Activated CD4-positive, alpha-beta T cell treated with anti-CD3 and anti-CD28 coated beads, Interleukin-2, Interleukin-6, amounts not matched to agents 100 ng/mL and 50 ng/mL, durations not matched to agents 16 hours and 8 hours (primary cell): ENCODE data around the gene PAN2.
"Not testable (repeated sequence)": the region's sequence is repeated elsewhere in the genome, so short reads cannot be mapped to it uniquely, and the experiment has no call there.

Source experiments
- DNase-seq: peaks from one replicate; pipeline ENCODE4 v3.0.0-alpha.2; 2020

PAN2 gene, protein sequence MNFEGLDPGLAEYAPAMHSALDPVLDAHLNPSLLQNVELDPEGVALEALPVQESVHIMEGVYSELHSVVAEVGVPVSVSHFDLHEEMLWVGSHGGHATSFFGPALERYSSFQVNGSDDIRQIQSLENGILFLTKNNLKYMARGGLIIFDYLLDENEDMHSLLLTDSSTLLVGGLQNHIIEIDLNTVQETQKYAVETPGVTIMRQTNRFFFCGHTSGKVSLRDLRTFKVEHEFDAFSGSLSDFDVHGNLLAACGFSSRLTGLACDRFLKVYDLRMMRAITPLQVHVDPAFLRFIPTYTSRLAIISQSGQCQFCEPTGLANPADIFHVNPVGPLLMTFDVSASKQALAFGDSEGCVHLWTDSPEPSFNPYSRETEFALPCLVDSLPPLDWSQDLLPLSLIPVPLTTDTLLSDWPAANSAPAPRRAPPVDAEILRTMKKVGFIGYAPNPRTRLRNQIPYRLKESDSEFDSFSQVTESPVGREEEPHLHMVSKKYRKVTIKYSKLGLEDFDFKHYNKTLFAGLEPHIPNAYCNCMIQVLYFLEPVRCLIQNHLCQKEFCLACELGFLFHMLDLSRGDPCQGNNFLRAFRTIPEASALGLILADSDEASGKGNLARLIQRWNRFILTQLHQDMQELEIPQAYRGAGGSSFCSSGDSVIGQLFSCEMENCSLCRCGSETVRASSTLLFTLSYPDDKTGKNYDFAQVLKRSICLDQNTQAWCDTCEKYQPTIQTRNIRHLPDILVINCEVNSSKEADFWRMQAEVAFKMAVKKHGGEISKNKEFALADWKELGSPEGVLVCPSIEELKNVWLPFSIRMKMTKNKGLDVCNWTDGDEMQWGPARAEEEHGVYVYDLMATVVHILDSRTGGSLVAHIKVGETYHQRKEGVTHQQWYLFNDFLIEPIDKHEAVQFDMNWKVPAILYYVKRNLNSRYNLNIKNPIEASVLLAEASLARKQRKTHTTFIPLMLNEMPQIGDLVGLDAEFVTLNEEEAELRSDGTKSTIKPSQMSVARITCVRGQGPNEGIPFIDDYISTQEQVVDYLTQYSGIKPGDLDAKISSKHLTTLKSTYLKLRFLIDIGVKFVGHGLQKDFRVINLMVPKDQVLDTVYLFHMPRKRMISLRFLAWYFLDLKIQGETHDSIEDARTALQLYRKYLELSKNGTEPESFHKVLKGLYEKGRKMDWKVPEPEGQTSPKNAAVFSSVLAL

DNA sequence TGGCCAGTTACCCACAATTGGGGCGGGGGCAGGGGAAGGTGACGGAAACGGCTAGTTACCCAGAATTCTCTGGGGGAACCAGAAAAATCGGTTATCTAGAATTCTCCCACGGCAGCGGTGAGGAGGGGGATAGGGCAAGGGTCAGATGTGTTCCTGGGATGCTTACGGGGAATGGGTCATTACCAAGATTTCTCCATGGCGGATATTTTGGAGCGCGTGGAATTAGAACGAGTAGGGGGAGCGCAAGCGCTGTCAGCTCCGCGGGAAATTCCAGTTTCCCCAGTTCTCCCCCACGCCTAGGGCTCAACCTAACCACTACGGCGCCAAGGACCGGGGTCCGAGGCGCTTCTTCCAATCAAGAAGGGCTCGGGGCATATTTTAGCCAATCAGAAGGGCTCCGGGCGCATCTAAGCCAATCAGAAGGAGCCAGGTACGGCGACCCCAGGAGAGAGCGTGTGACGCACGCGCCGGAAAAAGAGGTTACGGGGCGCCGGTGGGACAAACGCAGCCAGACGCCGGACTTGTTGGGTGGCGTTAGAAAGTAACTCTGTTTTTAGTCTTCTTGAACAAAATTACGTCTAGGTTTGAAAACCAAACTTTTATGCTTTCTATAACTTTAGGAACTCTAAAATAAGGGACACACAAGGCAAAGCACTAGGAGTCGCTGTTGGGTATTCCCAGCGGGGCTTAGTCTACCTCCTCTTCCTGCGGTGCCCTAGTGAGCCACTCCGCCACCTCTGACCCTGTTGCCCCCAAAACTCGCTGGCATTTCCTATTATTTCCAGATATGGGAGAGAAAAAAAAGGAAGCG is at the start of gene PAN2:
Gene PAN2 (minus strand): TSS at position 322 of the 811 bp plus-strand sequence. CDS start 906 bp downstream, outside the sequence.
- peak; percentile 98 for DNase-seq

DNA sequence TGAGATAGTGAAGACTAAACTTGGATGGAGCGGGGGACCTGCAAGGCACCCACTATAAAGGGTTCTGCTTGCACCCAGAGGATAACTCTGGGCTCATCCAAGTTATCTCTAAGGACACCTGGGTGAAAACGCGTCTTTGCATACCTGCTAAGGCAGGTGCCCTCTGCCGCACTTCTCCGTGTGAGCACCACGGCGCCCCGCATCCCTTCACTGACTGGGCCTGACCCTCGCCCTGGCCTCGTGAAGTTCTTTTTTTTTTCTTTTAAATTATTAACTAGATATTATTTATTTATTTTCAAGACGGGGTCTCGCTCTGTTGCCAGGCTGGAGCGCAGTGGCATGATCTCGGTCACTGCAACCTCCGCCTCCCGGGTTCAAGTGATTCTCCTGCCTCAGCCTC is 48.8 kb upstream of the PAN2 start:
- DNase-seq = no peak

DNA sequence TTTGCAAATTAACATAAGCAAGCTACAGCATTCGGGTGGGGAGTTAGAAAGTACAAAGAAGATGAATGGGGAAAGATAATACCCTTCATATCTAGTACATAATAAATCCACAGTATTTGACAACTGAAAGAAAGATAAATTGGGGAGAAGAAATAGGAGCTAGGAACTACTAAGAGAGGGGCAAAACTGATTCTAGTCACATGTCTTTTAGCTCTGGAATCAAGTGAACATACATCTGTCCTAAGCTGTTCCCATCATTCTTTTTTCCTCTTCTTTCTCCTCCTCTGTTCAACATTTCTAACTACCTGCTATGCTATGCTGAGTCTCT is 44.2 kb upstream of the PAN2 start:
- no peak for DNase-seq

DNA sequence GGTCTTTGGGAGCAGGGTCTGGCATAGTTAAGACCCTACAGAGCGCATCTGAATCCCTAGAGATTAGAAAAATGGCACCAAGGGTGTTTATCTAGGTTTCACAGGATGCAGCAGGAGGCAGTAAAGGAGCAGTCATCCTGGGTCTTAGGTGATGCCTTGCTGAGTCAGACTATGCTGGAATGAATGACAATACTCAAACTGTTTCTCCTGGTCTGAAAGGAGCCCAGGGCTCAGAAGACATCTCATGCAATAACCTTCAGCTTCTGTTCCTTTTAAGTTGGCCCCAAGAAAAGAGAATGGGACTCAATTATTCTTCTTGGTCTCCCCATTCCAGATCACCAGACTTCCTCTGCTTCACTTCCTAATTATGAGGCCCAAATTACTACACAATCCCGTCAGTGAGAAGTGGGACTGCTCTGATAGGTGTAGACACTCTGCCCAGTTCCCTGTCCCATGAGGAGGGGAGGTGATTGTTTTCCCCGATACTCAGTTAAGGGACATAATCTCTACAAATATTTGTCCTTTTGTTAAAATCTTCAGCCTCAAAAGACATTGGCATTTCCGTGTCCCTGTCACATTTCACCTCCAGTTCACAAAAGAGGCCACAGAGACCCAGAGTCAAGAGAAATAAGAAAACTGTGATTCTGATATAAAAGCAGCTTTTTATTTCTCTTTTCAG is 43.6 kb upstream of the PAN2 start:
- peak; percentile 23 for DNase-seq

DNA sequence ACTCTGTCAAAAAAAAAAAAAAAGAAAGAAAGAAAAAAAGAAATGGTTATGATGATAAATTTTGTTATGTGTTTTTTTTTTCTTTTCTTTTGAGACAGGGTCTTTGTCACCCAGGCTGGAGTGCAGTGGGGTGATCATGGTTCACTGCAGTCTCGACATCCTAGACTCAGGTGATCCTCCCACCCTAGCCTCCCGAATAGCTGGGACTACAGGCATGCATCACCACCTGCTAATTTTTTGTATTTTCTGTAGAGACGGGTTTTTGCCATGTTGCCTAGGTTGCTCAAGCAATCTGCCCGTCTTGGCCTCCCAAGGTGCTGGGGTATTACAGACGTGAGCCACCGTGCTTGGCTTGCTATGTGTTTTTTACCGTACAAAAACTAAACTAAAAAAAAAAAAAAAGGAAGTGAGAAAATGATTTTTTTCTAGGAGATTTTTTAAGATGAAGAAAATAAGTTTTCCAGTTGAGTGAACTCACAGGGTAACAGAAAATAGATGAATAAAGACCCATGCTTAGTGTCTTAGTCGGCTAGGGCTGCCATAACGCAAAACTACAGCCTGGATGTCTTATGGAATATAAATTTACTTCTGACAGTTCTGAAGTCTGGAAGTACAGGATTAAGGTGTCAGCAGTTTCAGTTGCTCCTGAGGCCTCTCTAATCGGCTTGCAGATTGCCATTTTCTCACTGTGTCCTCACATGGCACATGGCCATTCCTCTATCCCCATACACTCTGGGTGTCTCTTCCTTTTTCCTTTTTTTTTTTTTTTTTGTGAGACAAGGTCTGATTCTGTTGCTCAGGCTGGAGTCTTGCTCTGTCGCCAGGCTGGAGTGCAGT is 42.0 kb upstream of the PAN2 start:
- no peak for DNase-seq

DNA sequence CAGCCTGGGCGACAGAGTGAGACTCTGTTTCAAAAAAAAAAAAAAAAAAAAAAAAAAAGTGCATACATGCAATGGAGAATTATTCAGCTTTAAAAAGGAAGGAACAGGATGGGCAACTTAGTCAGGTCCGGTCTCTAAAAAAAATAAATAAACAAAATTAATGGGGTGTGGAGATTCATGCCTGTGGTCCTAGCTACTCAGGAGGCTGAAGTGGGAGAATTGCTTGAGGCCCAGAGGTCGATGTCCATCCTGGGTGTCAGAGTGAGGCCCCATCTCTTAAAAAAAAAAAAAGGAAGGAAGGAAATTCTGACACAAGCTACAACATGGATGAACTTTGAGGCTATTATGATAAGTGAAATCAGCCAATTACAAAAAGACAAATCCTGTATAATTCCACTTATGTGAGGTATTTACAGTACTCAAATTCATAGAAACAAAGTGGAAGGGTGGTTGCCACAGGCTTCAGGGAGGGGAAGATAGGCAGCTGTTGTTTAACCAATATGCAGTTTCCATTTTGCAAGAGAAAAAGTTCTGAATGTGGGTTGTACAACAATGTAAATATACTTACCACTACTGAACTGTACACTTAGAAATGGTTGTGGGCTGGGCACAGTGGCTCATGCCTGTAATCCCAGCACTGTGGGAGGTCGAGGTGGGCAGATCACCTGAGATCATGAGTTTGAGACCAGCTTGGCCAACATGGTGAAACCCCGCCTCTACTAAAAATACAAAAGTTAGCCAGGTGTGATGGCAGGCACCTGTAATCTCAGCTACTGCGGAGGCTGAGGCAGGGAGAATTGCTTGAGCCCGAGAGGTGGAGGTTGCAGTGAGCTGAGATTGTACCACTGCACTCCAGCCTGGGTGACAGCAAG is 41.2 kb upstream of the PAN2 start:
- no peak for DNase-seq

DNA sequence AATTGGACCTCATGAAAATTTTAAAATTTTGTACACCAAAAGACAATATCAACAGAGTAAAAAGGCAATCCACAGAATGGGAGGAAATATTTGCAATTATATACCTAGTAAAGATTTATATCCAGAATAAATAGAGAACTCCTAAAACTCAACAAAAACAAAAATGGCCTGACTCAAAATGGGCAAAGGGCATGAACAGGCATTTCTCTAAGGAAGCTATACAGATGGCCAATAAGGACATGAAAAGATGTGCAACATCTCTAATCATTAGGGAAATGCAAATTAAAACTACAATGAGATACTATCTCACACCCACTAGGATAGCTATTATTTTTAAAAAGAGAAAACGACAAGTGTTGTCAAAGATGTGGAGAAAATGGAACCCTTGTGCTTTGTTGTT is 39.7 kb upstream of the PAN2 start:
- no peak for DNase-seq

DNA sequence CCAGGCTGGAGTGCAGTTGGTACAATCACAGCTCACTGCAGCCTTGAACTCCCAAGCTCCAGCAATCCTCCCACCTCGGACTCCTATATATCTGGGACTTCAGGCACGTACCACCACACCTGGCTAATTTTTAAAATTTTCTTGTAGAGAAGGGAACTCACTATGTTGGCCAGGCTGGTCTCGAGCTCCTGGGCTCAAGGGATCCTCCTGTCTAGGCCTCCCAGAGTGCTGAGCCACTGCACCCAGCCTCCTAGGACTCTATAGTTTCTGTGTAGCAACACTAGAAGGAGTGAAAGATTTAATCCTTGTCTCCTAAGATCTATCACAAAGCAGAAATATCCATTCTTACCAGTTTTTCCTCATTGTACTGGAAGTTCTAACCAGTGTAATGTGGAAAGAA is 33.1 kb upstream of the PAN2 start:
- DNase-seq = no peak

DNA sequence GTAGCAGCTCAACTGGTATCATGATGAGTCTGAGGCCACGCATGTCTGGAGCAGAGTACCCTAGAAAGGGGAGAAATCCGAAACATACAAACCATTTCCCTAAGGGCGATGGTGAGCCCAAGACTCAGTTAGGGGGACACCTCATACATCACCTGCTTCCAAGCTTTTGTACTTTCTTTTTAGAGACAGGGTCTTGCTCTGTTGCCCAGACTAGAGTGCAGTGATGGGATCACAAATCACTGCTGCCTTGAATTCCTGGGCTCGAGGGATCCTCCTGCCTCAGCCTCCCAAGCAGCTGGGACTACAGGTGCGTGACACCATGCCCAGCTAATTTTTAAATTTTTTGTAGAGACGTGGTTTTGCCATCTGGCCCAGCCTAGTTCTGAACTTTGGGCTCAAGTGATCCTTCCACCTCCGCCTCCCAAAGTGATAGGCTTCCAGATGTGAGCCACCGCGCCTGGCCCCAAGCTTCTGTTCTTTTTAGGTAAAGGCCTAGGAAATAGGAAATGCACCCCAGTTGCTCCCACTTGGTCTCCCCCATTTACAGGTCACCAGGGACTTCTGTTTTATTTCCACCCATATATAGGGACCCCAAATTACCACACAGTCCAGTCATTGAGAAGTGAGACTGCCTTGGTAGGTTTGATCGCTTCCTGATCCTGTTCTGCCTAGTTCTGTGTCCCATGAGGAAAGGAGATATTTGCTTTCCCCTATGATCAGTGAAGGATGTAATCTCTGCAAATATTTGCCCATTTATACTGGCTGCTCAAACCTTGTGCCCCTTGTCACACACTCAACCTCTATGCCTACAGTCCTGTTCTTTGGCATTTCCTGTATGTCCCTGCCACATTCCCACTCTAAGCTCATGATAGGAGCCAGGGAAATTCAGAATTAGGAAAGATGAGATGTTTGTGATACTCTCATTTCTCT is 28.6 kb upstream of the PAN2 start, which contains the start of gene APOF:
Gene APOF (minus strand): TSS at position 728 of the 930 bp plus-strand sequence. CDS start 112 bp downstream, at position 616.
- no peak for DNase-seq

DNA sequence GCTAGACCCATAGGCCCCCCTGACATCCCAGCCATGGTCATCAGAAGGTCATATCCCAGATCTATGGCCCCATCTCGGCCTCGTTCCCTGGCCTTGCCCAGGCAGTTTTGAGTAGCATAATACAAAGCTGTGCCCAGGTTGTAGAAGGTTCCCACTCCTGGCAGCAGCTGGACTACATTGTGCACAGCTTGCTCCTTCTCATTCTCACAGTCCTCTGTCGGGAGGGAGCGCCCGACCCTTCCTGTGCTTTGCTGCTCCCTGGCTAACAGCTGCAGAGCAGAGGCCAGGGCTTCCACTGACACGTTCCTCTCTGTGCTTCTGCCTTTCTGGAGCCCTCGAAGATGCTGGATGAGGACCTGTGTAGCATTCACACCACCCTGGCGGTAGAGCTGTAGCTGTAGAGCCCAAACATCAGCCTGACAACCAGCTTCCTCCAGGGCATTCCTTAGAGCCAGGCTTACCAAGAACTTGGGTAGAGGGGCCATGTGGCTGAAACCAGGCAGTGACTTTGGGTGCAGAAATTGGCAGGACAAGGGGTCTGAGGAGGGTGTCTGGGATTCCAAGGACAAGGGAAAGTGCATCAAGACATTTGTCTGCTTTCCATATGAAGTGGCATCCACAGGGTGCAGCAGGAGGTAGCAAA is 27.8 kb upstream of the PAN2 start:
- no peak for DNase-seq

DNA sequence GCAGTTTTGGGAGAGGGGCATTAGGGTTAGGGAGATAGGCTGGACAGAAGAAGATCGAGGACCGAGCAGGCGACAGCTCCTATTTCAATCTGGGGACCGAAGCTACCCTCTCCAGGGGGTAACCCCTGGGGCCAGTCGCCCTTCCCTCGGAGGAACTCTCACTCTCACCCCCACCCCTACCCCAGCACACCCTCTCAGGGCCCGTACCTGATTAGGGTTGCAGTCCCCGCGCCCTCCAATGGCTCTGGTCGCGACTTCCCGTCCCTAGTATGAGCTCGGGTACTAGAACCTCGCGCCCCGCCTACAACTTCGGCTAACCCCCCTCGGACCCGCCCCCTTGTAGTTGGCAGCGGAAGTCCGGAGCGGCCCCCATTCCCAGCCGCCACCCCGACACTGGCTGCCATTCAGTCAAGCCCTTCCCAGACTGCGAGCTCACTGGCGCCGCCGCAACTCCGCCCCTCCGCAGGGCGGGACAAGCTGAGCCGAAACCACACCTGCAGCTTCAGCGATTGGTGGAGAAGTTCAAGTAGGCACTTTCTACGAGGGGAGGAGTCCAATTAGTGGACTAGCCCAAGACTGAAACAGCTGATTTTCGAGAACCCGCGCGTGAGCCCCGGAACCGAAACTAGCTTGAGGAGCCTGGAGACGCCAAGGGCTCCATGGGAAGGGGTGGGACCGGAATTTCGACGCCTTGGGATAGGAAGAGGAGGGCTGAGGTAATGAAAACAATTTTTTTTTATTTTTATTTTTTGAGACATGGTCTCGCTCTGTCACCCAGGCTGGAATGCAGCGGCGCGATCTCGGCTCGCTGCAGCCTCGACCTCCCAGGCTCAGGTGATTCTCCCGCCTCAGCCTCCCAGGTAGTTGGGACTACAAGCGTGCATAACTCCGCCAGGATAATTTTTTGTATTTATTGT is 26.3 kb upstream of the PAN2 start, which contains the start of gene STAT2:
Gene STAT2 (minus strand): TSS at position 257 of the 917 bp plus-strand sequence. CDS start 3,536 bp downstream, outside the sequence.
- DNase-seq = peak; percentile 100

DNA sequence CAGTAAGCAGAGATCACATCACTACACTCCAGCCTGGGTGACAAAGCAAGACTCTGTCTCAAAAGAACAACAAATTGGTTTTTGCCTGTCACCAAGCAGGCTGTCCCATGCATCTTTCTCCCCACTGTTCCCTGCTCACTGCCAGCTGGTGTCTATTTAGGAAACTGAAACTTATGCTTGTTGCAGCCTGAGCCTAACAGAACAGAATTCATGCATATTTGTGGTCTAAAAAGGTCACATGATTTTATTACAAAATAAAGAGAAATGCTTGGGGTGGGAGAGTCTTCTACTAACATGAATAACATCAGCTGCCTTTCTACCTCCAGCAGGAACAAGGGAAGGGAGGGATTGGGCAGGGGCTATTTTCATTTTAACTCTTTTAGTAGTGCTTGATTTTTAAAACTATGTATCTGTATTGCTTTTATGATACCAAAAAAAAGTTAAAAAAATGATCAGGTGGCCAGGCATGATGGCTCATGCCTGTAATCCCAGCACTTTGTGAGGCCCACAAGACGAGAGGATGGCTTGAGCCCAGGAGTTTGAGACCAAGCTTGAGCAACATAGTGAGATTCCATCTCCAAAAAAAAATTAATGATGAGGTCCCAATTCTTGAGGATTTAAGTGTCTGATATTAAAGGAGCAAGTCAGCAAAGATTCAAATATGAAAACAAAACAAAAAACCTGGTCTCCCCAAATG is 25.2 kb upstream of the PAN2 start:
- DNase-seq = peak; percentile 30

DNA sequence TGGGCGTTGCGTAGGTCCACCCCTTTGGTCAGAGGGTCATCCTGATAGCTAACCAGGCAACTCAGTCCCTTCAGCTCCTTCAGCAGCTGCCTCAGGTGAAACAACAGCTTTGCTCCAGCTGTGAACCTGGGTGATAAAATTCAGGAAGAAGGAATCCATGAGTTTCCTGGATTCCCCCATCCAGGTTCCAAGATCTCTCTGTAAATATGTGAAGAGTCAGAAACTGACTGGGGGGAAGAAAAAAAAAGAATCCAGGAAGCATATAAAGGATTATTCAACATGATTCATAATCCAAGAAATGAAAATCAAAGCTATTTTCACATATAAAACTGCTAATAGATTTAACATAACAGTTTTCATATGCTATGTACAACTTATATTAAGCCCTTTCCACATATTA is 17.5 kb upstream of the PAN2 start:
- DNase-seq = no peak

DNA sequence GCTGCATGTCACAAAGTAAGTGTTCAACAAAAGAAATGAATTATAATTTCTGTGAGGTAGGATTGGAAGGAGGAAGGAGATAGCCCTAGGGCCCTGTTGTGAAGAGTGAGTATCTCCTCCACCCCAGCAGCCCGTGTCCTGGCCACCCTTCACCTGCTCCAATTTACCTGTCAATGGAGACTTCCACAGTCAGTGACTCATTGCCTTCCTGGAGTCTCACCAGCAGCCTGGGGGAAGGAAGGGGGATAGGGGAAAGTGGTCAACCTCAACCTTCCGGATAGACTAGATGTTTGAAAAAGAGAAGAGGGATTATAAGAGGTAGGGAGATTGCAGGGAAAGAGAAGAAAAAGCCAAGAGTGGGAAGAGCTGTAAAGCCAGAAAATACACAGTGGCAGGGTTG is 16.9 kb upstream of the PAN2 start:
- no peak for DNase-seq

DNA sequence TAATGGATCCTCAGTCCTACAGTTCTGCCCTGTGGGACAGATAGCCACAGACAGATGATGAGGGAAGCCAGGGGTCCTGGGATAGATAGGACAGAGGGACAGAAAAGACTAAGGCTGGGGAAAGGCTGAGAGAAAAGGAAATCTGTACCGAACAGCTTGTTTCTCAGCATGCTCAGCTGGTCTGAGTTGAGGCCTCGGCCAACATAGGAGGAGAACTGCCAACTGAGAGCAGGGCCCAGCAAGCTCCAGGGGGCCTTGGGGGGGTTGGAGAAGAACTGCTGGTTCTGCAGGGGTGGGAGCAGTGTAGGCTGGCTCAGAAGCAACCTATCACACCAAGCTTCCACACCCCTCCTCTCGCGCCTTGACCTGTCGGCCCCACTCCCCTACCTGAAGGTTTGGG is 15.0 kb upstream of the PAN2 start:
- no peak for DNase-seq

DNA sequence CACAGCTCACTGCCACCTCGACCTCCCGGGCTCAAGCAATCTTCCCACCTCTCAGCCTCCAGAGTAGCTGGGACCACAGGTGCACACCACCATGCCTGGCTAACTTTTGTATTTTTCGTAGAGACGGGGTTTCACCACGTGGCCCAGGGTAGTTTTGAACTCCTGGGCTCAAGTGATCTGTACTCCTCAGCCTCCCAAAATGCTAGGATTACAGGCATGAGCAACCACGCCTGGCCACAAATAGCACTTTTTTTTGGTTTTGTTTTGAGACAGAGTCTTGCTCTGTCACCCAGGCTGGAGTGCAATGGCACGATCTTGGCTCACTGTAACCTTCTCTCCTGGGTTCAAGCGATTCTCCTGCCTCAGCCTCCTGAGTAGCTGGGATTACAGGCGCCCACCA is 13.5 kb upstream of the PAN2 start:
- DNase-seq = not testable (repeated sequence)
